Natural killer cell treated with Interleukin-12 subunit alpha and Interleukin-12 subunit beta and Interleukin-15 and Interleukin-18, amount 100 ng/mL, for 72 hours (primary cell): ENCODE measurements around the gene NFIA. TPM values are rescaled to one million over a fixed set of nuclear protein-coding genes. Genes with fewer than 3 reads are reported as not detected.
A peak's percentile ranks its signal among the peaks of the same experiment; 100 is the strongest.

Source experiments
- ATAC-seq, 2 donors: fragments of 150-1000 bp; cut with Tn5 transposase in 1 of 2; sonication (Bioruptor Pico), chemical (Tn5 transposase) in 1 of 2; 2 replicates each; pipeline ENCODE4 v1.10.0; 2021
- DNase-seq: peaks from one replicate; pipeline ENCODE4 v3.0.0; 2022; ENCODE audit warnings: low spot score
- H3K27ac Mint-ChIP-seq, 2 donors: 1 replicate in 1 of 2; 2 replicates in 1 of 2; pipeline ENCODE4 v1.8.0; 2022; ENCODE audit warnings: mixed read lengths in 2 of 2, mild to moderate bottlenecking in 1 of 2, moderate library complexity in 1 of 2
- H3K27me3 Mint-ChIP-seq, 2 donors: 1 replicate in 1 of 2; 2 replicates in 1 of 2; pipeline ENCODE4 v1.8.0; 2022; ENCODE audit warnings: mixed read lengths in 2 of 2
- H3K36me3 Mint-ChIP-seq: one replicate; pipeline ENCODE4 v1.8.0; 2022; ENCODE audit warnings: mixed read lengths
- H3K4me1 Mint-ChIP-seq, 2 donors: 1 replicate in 1 of 2; 2 replicates in 1 of 2; pipeline ENCODE4 v1.8.0; 2022; ENCODE audit warnings: low read depth in 2 of 2, mixed read lengths in 2 of 2, mild to moderate bottlenecking in 1 of 2
- H3K4me3 Mint-ChIP-seq: one replicate; pipeline ENCODE4 v1.8.0; 2022; ENCODE audit warnings: mixed read lengths
- H3K9me3 Mint-ChIP-seq: 2 replicates; pipeline ENCODE4 v1.8.0; 2022; ENCODE audit warnings: mixed read lengths
- total RNA-seq, 2 donors: library from RNA; stranded (reverse); gene quantifications; one replicate each; pipeline ENCODE4 v1.2.3, GENCODE V29; 2022

The NFIA gene
- total RNA-seq, 2 donors from 2014 or later: 0.14 to 7.3 TPM

DNA sequence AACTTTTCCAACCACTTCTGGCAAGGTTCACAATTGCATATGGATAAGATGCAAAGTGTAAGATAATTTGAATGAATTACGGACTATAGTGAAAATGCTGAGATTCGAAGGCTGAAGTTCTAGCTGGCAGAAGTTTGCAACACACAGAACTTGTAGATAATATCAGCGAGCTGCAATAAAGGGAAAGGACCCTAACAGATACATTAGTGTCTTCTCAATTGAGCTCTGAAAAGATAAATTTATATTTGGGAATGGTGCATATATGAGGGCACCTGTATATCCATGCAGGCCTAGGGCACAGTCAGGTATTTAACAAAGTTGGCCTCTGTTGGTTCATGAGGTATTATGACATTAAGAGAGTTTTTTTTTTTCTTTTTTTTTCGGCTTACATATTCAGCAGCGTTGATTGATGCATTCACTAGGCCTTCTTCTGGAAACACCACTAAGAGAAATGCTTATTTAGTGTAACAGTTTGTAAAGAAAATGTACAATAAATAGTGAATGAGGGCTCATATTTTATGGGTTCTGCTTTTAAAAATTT lies 2.2 kb downstream of the NFIA start:
- no peak for DNase-seq
- no peak for ATAC-seq
- Mint-ChIP-seq H3K36me3 (peaks cover 6% of the 10 kb centered on the region), H3K4me3 (peak overlapping the region; percentile 93), H3K27ac (peak overlapping the region; percentile 62 to 72), H3K9me3 (no peaks in the 10 kb centered on the region), H3K27me3 (peaks cover 8 to 17% of the 10 kb centered on the region in 2 donors), H3K4me1 (peaks cover 18 to 28% of the 10 kb centered on the region in 2 donors)

GRCh38 chr1:61085206-61085982 lies 3.0 kb downstream of the NFIA start:
- H3K4me3 Mint-ChIP-seq: no peak overlapping the region
- H3K27me3 Mint-ChIP-seq: peaks cover 8 to 14% of the 10 kb centered on the region in 2 donors
- peaks cover 13 to 20% of the 10 kb centered on the region in 2 donors for H3K4me1 Mint-ChIP-seq
- ATAC-seq (no peak), DNase-seq (no peak)
- H3K36me3 Mint-ChIP-seq: peaks cover 6% of the 10 kb centered on the region
- H3K9me3 Mint-ChIP-seq: no peaks in the 10 kb centered on the region
- H3K27ac Mint-ChIP-seq: no peak overlapping the region

GRCh38 chr1:61085983-61086644 lies 3.8 kb downstream of the NFIA start:
- ATAC-seq: no peak
- H3K27ac Mint-ChIP-seq: no peak overlapping the region

DNA sequence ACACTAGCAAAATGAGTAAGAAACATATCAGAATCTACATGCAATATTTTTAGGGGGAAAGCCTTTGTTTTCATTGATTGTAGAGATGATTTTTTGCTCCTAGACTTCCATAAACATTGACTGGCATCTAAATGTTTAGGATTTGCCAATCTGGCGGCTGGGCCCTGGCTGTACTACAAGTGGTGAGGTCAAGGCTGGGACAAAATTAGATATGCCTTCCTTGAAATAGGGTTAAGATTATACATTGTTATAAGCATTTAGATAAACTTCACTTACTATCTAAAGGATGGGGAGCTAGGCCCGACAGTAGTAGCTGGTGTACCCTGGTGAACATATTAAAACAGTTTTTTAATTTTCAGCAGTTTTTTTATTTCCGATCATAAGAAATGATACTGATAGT lies 5.2 kb downstream of the NFIA start:
- no peak for DNase-seq
- Mint-ChIP-seq H3K4me3 (no peak overlapping the region), H3K9me3 (no peaks in the 10 kb centered on the region), H3K27me3 (peaks cover 12 to 17% of the 10 kb centered on the region in 2 donors), H3K36me3 (peaks cover 6% of the 10 kb centered on the region), H3K27ac (no peak overlapping the region), H3K4me1 (peaks cover 5 to 8% of the 10 kb centered on the region in 2 donors)
- ATAC-seq: no peak

More at GRCh38 chr1:61085983-61086644, 3.8 kb downstream of the NFIA start:
- peaks cover 8 to 15% of the 10 kb centered on the region in 2 donors for H3K27me3 Mint-ChIP-seq
- DNase-seq: no peak
- no peaks in the 10 kb centered on the region for H3K9me3 Mint-ChIP-seq
- H3K4me1 Mint-ChIP-seq: peaks cover 9 to 13% of the 10 kb centered on the region in 2 donors
- peaks cover 6% of the 10 kb centered on the region for H3K36me3 Mint-ChIP-seq
- H3K4me3 Mint-ChIP-seq: no peak overlapping the region

- DNase-seq: no peak
- H3K9me3 Mint-ChIP-seq: no peaks in the 10 kb centered on the region
- peaks cover 5 to 8% of the 10 kb centered on the region in 2 donors for H3K4me1 Mint-ChIP-seq
- peaks cover 13 to 18% of the 10 kb centered on the region in 2 donors for H3K27me3 Mint-ChIP-seq
- H3K27ac Mint-ChIP-seq: no peak overlapping the region
- no peak for ATAC-seq
- no peak overlapping the region for H3K4me3 Mint-ChIP-seq
- peaks cover 6% of the 10 kb centered on the region for H3K36me3 Mint-ChIP-seq
Measured at GRCh38 chr1:61088163-61088974, 6.0 kb downstream of the NFIA start.

DNA sequence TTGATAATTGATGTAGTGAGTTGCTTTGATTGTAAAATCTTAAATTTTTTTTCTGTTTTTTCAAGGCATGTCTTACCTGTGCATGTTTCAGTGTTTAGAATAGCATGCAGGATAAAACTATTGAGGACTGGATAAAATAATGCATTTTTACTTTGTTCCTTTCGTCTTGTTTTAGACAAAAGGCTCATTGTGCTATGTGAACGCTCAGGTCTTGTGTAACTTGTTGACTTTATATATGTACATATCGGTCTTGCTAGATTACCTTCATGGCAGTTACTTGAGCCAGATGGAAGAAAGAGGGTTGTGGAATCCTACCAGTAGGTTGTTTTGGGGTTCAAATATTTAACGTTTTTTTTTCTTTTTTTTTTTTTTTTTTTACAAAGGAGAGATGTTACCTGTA lies 7.0 kb downstream of the NFIA start:
- H3K4me1 Mint-ChIP-seq: peaks cover 0 to under 1% of the 10 kb centered on the region in 2 donors
- H3K4me3 Mint-ChIP-seq: no peak overlapping the region
- H3K9me3 Mint-ChIP-seq: no peaks in the 10 kb centered on the region
- H3K27me3 Mint-ChIP-seq: peaks cover 14 to 18% of the 10 kb centered on the region in 2 donors
- DNase-seq (no peak), ATAC-seq (no peak)
- H3K36me3 Mint-ChIP-seq: peaks cover under 1% of the 10 kb centered on the region
- H3K27ac Mint-ChIP-seq: no peak overlapping the region

- no peak for ATAC-seq
- no peaks in the 10 kb centered on the region for H3K4me1 Mint-ChIP-seq
- H3K27ac Mint-ChIP-seq: no peak overlapping the region
- peaks cover 16 to 17% of the 10 kb centered on the region in 2 donors for H3K27me3 Mint-ChIP-seq
- H3K9me3 Mint-ChIP-seq: no peaks in the 10 kb centered on the region
- H3K4me3 Mint-ChIP-seq: no peak overlapping the region
- H3K36me3 Mint-ChIP-seq: no peaks in the 10 kb centered on the region
- no peak for DNase-seq
Measured at GRCh38 chr1:61089741-61090140, 7.4 kb downstream of the NFIA start.

DNA sequence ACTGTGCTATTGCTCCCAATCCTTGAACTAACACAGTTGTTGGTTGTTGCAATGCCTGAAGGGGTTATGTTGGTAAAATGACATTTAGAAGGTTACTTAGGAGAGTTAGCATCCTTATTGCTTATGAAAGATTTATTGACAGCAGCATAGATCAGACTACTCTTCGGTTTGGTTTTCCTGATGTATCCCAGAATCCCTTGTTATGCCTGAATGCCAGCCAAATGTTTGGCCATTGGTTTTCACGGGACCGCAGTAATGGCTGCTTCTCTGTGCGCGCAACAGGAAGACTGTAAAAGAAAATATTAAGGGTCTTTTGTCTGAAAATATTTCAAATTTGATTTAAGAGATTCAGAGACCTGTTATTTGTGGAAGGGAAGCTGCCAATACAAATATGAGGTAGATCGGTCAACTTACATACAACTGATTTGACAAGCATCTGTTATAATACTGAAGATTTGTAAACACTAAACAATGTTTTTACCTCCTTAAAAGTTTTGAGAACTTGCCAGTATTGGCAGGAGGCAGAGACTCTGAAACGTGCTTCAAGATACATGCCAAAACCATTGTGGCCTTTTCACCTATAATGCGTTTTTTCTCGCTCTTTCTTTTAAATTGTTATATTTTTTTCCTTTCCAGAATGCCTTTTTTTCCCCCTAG lies 8.3 kb downstream of the NFIA start:
- Mint-ChIP-seq H3K9me3 (no peaks in the 10 kb centered on the region), H3K4me3 (no peak overlapping the region), H3K27me3 (peaks cover 22 to 24% of the 10 kb centered on the region in 2 donors), H3K36me3 (no peaks in the 10 kb centered on the region), H3K4me1 (no peaks in the 10 kb centered on the region), H3K27ac (no peak overlapping the region)
- DNase-seq: no peak
- no peak for ATAC-seq

GRCh38 chr1:61091455-61091854 lies 9.1 kb downstream of the NFIA start:
- H3K4me1 Mint-ChIP-seq: no peaks in the 10 kb centered on the region
- no peak for DNase-seq
- peaks cover 22 to 24% of the 10 kb centered on the region in 2 donors for H3K27me3 Mint-ChIP-seq
- H3K36me3 Mint-ChIP-seq: no peaks in the 10 kb centered on the region
- no peaks in the 10 kb centered on the region for H3K9me3 Mint-ChIP-seq
- H3K27ac Mint-ChIP-seq: no peak overlapping the region
- no peak overlapping the region for H3K4me3 Mint-ChIP-seq
- no peak for ATAC-seq

- H3K27ac Mint-ChIP-seq: no peak overlapping the region
- ATAC-seq: no peak
- no peak overlapping the region for H3K4me3 Mint-ChIP-seq
- no peaks in the 10 kb centered on the region for H3K36me3 Mint-ChIP-seq
- DNase-seq: no peak
- peaks cover 22 to 24% of the 10 kb centered on the region in 2 donors for H3K27me3 Mint-ChIP-seq
- H3K9me3 Mint-ChIP-seq: no peaks in the 10 kb centered on the region
- H3K4me1 Mint-ChIP-seq: no peaks in the 10 kb centered on the region
Measured at GRCh38 chr1:61092642-61093041, 10.3 kb downstream of the NFIA start.

DNA sequence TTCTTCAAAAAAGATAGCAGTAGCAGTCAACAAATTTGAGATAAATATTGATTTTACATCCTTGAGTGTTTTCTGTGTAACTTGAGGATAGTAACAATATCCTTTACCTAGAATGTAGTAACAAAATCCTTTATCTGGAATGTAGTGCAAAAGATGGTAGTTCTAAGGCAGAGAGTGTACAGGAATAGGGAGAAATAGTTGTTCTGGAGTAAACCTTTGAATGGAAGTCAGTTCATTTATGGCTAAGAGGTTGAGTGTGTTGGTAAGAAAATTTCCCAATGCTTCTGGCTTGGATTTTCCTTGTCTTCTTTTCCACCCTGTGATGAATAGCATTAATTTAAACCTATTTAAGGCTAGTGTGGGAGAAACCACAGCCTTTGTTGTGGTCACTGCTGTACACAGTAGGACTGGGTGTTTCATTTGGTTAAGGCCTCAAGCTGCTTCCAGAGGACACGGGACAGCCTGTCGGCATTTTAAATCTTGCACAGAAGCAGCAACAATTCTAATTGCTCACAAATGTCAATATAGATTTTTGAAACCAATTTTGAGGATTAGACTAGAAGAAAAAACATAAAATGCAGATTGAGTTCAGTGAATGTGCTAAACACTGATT lies 11.3 kb downstream of the NFIA start:
- DNase-seq (no peak), ATAC-seq (no peak)
- H3K4me1 Mint-ChIP-seq: no peaks in the 10 kb centered on the region
- no peaks in the 10 kb centered on the region for H3K36me3 Mint-ChIP-seq
- H3K9me3 Mint-ChIP-seq: no peaks in the 10 kb centered on the region
- no peak overlapping the region for H3K4me3 Mint-ChIP-seq
- peaks cover 21 to 24% of the 10 kb centered on the region in 2 donors for H3K27me3 Mint-ChIP-seq
- no peak overlapping the region for H3K27ac Mint-ChIP-seq

DNA sequence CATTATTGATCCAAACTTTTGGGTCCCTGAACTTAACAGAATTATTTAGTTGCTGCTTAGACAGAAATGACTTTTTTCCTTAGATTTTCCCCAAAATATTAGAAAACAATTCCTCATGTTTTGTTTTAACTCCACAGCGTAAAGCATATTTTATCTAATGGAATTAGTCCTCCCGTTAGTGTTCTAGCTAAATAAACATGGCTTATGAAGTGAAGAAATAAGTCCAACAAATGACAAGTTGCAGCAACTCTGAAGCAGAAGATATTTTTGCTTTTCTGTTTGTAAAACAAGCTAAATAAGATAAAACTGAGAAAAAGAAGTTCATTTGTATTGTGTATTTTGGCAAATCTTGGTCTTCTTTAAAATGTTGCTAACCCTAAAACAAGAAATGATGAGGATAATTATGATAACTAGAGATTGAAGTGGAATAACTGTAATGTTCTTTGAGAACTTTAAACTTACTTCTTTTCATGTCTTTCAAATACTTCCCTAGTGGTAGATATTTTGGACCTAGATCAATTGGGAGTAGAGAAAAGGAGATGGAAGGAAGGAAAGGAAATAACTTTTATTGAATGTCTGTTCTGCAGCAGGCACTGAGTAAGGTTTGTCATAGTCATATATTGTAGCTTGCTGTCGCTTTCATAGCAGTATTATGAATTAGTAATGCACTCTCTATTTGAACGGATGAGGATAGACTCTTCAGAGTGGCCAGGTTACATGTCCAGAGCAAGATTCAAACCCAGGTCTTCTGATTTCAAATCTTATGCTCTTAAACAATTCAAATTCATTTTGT lies 12.5 kb downstream of the NFIA start:
- H3K27me3 Mint-ChIP-seq: peaks cover 22 to 24% of the 10 kb centered on the region in 2 donors
- H3K9me3 Mint-ChIP-seq: no peaks in the 10 kb centered on the region
- H3K36me3 Mint-ChIP-seq: no peaks in the 10 kb centered on the region
- DNase-seq: no peak
- no peaks in the 10 kb centered on the region for H3K4me1 Mint-ChIP-seq
- H3K27ac Mint-ChIP-seq: no peak overlapping the region
- no peak overlapping the region for H3K4me3 Mint-ChIP-seq
- no peak for ATAC-seq
